Measurements from ENCODE around the gene ZNF320.
"Not testable (repeated sequence)": the region's sequence is repeated elsewhere in the genome, so short reads cannot be mapped to it uniquely, and the experiment has no call there.

The ZNF320 gene

DNA sequence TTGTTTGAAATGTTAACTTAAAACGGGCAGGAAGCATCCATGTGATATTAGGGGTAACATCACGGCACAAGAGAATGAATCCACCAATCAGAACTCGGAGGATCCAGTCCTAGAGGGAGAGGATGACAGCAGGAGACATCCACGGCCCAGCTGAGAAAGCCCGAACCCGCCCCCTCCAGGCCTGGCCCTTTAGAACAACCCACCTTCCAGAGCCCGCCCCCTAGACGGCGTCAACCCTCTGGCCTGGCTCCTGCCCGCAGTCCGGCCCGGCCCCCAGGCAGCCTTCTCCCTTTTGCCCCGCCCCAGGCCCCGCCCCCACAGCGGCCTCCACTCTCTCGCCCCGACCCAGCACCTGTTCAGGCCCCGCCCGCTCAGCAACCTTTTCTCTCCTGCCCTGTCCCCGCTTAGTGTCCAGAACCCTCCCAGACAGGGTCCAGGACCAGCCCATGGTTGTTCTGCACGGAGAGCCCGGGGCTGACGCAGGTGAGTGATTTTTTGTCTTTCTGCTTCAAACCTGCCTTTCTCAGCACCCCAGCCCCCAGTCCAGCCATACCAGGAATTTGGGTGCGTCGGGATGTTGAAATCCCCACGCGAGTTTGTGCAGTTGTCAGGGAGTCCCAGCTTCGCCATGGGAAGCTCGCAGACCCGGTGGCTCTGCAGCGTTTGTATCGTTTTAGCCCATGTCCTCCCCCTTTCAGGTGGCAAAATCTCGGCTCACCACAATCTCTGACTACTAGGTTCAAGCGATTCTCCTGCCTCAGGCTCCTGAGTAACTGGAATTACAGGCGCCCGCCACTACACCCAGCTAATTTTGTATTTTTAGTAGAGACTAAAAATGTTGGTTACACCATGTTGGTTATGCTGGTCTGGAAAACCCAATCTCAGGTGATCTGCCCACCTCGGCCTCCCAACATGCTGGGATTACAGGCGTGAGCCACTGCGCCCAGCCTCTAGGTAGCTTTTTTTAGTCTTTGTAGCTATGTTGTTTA, 49.2 kb upstream of the ZNF320 start:
- H3K27ac ChIP-seq (ENCODE audit: extremely low read depth, low read depth, low read length): no peak overlapping the region
- H3K4me1 ChIP-seq (ENCODE audit: control insufficient read depth, insufficient read depth, low read length): no peaks in the 10 kb centered on the region
- CTCF ChIA-PET: no interaction called here
- H3K9me3 ChIP-seq (ENCODE audit: control insufficient read depth, insufficient read depth, low read depth, low read length): no peaks in the 10 kb centered on the region
- peaks cover 0 to 16% of the 10 kb centered on the region in 2 experiments; a peak in 1 of 3 replicates for H3K36me3 ChIP-seq (ENCODE audit: control insufficient read depth in 2 of 2, insufficient read depth in 1 of 2, low read length in 2 of 2)
- H3K4me3 ChIP-seq (ENCODE audit: low read depth, low read length): no peak overlapping the region
- TF ChIP-seq SP2 (tag by site-specific recombination; IDR thresholded peaks at IDR 0.05) (no peak), ZSCAN23 (tag by site-specific recombination; IDR thresholded peaks at IDR 0.05) (no peak), KLF7 (tag by site-specific recombination; IDR thresholded peaks at IDR 0.05; ENCODE audit: borderline replicate concordance) (no peak), ZNF175 (tag by site-specific recombination; IDR thresholded peaks at IDR 0.05) (no peak), ZNF600 (tag by site-specific recombination; IDR thresholded peaks at IDR 0.05) (no peak), ZNF747 (tag by site-specific recombination; IDR thresholded peaks at IDR 0.05) (no peak)
- TF ChIP-seq, protein P1, sequence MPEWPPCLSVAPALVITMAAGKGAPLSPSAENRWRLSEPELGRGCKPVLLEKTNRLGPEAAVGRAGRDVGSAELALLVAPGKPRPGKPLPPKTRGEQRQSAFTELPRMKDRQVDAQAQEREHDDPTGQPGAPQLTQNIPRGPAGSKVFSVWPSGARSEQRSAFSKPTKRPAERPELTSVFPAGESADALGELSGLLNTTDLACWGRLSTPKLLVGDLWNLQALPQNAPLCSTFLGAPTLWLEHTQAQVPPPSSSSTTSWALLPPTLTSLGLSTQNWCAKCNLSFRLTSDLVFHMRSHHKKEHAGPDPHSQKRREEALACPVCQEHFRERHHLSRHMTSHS (tag by site-specific recombination; IDR thresholded peaks at IDR 0.05): no peak
- POLR2A ChIA-PET: no interaction called here

DNA sequence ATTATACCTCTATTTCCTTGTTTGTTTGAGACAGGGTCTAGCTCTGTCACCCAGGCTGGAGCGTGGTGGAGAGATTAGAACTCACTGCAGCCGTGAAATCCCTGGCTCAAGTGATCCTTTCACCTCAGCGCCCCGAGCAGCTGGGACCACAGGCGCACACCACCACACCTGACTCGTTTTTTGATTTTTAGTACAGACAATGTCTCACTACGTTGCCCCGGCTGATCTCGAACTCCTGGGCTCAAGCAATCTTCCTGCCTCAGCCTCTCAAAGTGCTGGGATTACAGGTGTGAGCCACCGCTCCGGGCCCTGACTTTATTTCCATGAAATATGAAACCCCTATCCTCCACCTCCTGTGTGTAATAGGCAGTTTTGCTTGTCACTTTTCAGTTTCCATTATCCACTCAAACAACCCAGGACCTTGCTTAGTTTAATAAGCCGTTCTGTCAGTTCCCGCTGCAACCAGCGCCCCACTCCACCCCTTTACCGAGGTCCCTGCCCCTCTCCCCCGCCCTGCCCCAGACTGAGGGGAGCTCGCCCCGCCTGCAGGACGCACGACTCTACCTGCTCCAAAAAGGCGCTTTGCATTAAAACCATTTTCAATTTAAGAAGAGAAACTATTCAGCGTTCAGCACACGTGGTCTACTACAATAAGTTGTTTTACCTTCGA, 48.4 kb upstream of the ZNF320 start:
- Histone ChIP-seq H3K36me3 (ENCODE audit: control insufficient read depth in 2 of 2, insufficient read depth in 1 of 2, low read length in 2 of 2) (peaks cover 0 to 8% of the 10 kb centered on the region in 2 experiments; a peak in 1 of 3 replicates), H3K27ac (ENCODE audit: extremely low read depth, low read depth, low read length) (no peak overlapping the region), H3K4me3 (ENCODE audit: low read depth, low read length) (no peak overlapping the region), H3K9me3 (ENCODE audit: control insufficient read depth, insufficient read depth, low read depth, low read length) (no peaks in the 10 kb centered on the region), H3K4me1 (ENCODE audit: control insufficient read depth, insufficient read depth, low read length) (no peaks in the 10 kb centered on the region)
- CTCF ChIA-PET: no interaction called here
- TF ChIP-seq ZEB2 (tag by site-specific recombination; IDR thresholded peaks at IDR 0.05) (no peak), WT1 (tag by site-specific recombination; IDR thresholded peaks at IDR 0.05) (no peak), ZNF37A (tag by site-specific recombination; IDR thresholded peaks at IDR 0.05) (no peak), ZSCAN18 (tag by site-specific recombination; IDR thresholded peaks at IDR 0.05) (no peak), MYNN (tag by site-specific recombination; IDR thresholded peaks at IDR 0.05; ENCODE audit: borderline replicate concordance) (no peak), ZNF777 (tag by site-specific recombination; IDR thresholded peaks at IDR 0.05; ENCODE audit: borderline replicate concordance) (no peak), ZSCAN23 (tag by site-specific recombination; IDR thresholded peaks at IDR 0.05) (no peak), ZXDB (tag by site-specific recombination; IDR thresholded peaks at IDR 0.05) (no peak), ZBTB17 (tag by site-specific recombination; IDR thresholded peaks at IDR 0.05) (no peak), ZBTB1 (tag by site-specific recombination; IDR thresholded peaks at IDR 0.05) (no peak), ZNF391 (tag by site-specific recombination; IDR thresholded peaks at IDR 0.05; ENCODE audit: borderline replicate concordance, low read depth) (no peak), ZFP41 (tag by site-specific recombination; IDR thresholded peaks at IDR 0.05; ENCODE audit: borderline replicate concordance) (no peak), ZNF335 (tag by site-specific recombination; conservative IDR thresholded peaks at IDR 0.05) (no peak), ZNF621 (tag by site-specific recombination; IDR thresholded peaks at IDR 0.05) (no peak), ZNF311 (tag by site-specific recombination; IDR thresholded peaks at IDR 0.05; ENCODE audit: borderline replicate concordance) (no peak), KLF8 (tag by site-specific recombination; IDR thresholded peaks at IDR 0.05) (no peak), ZNF529 (tag by site-specific recombination; IDR thresholded peaks at IDR 0.05; ENCODE audit: insufficient replicate concordance) (no peak), ZNF140 (tag by site-specific recombination; IDR thresholded peaks at IDR 0.05) (no peak), ZNF692 (tag by site-specific recombination; IDR thresholded peaks at IDR 0.05) (no peak), ZNF510 (tag by site-specific recombination; IDR thresholded peaks at IDR 0.05; ENCODE audit: insufficient replicate concordance) (no peak)
- POLR2A ChIA-PET: no interaction called here

GRCh38 chr19:52944703-52945493, 47.5 kb upstream of the ZNF320 start:
- CTCF ChIA-PET; POLR2A ChIA-PET; H3K9me3 ChIP-seq (ENCODE audit: control insufficient read depth, insufficient read depth, low read depth, low read length); H3K4me3 ChIP-seq (ENCODE audit: low read depth, low read length); H3K36me3 ChIP-seq (ENCODE audit: control insufficient read depth in 2 of 2, insufficient read depth in 1 of 2, low read length in 2 of 2); H3K4me1 ChIP-seq (ENCODE audit: control insufficient read depth, insufficient read depth, low read length); H3K27ac ChIP-seq (ENCODE audit: extremely low read depth, low read depth, low read length): not testable (repeated sequence)
